ENCODE measurements around the gene SNRNP35.

- TF ChIP-seq ESRRG (CRISPR knock-in tag; IDR thresholded peaks at IDR 0.05) (no peak), RARB (CRISPR knock-in tag; IDR thresholded peaks at IDR 0.05) (no peak), ZFP30 (CRISPR knock-in tag; IDR thresholded peaks at IDR 0.05) (no peak), PPARA (CRISPR knock-in tag; IDR thresholded peaks at IDR 0.05; ENCODE audit: borderline replicate concordance) (no peak), ZFP3 (CRISPR knock-in tag; IDR thresholded peaks at IDR 0.05) (no peak), CSRNP3 (CRISPR knock-in tag; IDR thresholded peaks at IDR 0.05) (no peak), CSDC2 (CRISPR knock-in tag; IDR thresholded peaks at IDR 0.05) (no peak), SNAI2 (CRISPR knock-in tag; IDR thresholded peaks at IDR 0.05) (no peak), PATZ1 (CRISPR knock-in tag; IDR thresholded peaks at IDR 0.05; ENCODE audit: borderline replicate concordance) (no peak), ZNF70 (CRISPR knock-in tag; IDR thresholded peaks at IDR 0.05) (no peak), ARNTL (CRISPR knock-in tag; IDR thresholded peaks at IDR 0.05; ENCODE audit: borderline replicate concordance, low read depth) (no peak), TSHZ2 (CRISPR knock-in tag; IDR thresholded peaks at IDR 0.05) (no peak)
Measured at GRCh38 chr12:123502163-123502704, 44.3 kb downstream of the SNRNP35 start.
